ACC112 (cell line): ENCODE data around the gene CTXND1.
"Not testable (repeated sequence)": the region's sequence is repeated elsewhere in the genome, so short reads cannot be mapped to it uniquely, and the experiment has no call there.

Experiments
- H2AFZ ChIP-seq: fragments of 200-600 bp; sonication (generic); one replicate; pipeline ENCODE4 v1.6.0; 2017; ENCODE audit warnings: antibody characterized with exemption, low read length; ENCODE audit not compliant: unreplicated experiment
- H3K27ac ChIP-seq: fragments of 200-600 bp; sonication (generic); 2 replicates; pipeline ENCODE4 v1.5.1; 2014; ENCODE audit warnings: low read depth, mild to moderate bottlenecking, antibody characterized with exemption, low read length, moderate library complexity
- H3K27me3 ChIP-seq: fragments of 200-600 bp; sonication (generic); 2 replicates; pipeline ENCODE4 v1.6.1; 2014; ENCODE audit warnings: mild to moderate bottlenecking, antibody characterized with exemption, low read length, moderate library complexity, mixed read lengths; ENCODE audit not compliant: insufficient read depth
- H3K36me3 ChIP-seq: fragments of 200-600 bp; sonication (generic); 2 replicates; pipeline ENCODE4 v1.6.1; 2016; ENCODE audit warnings: mild to moderate bottlenecking, antibody characterized with exemption, low read length, moderate library complexity, mixed read lengths; ENCODE audit not compliant: insufficient read depth
- H3K4me1 ChIP-seq: fragments of 200-600 bp; sonication (generic); one replicate; pipeline ENCODE4 v1.6.1; 2016; ENCODE audit warnings: low read length, mixed read lengths; ENCODE audit not compliant: insufficient read depth, unreplicated experiment, control insufficient read depth
- H3K4me3 ChIP-seq: fragments of 200-600 bp; sonication (generic); 2 replicates; pipeline ENCODE4 v1.5.1; 2014; ENCODE audit warnings: mild to moderate bottlenecking, low read depth, low read length
- H3K79me2 ChIP-seq: fragments of 200-600 bp; sonication (generic); one replicate; pipeline ENCODE4 v1.6.0; 2016; ENCODE audit warnings: low read length; ENCODE audit not compliant: control insufficient read depth, unreplicated experiment, insufficient read depth

CTXND1 gene

GRCh38 chr15:80161468-80162016 lies 90.5 kb downstream of the CTXND1 start:
- Histone ChIP-seq H3K4me3 (no peak overlapping the region), H3K4me1 (peaks cover 25% of the 10 kb centered on the region), H3K27ac (peak overlapping the region; percentile 69), H3K36me3 (peaks cover 26% of the 10 kb centered on the region), H2AFZ (no peak overlapping the region), H3K27me3 (no peaks in the 10 kb centered on the region), H3K79me2 (no peaks in the 10 kb centered on the region)

- H3K4me3 ChIP-seq: no peak overlapping the region
- H2AFZ ChIP-seq: no peak overlapping the region
- H3K79me2 ChIP-seq: no peaks in the 10 kb centered on the region
- peaks cover 26% of the 10 kb centered on the region for H3K36me3 ChIP-seq
- H3K27ac ChIP-seq: peak overlapping the region; percentile 69
- H3K27me3 ChIP-seq: no peaks in the 10 kb centered on the region
- H3K4me1 ChIP-seq: peaks cover 25% of the 10 kb centered on the region
Measured at GRCh38 chr15:80160570-80161156, 91.3 kb downstream of the CTXND1 start.

- H3K27ac ChIP-seq: peak overlapping the region; percentile 69
- no peaks in the 10 kb centered on the region for H3K27me3 ChIP-seq
- H3K36me3 ChIP-seq: peaks cover 26% of the 10 kb centered on the region
- no peak overlapping the region for H2AFZ ChIP-seq
- peaks cover 25% of the 10 kb centered on the region for H3K4me1 ChIP-seq
- no peaks in the 10 kb centered on the region for H3K79me2 ChIP-seq
- H3K4me3 ChIP-seq: no peak overlapping the region
Measured at GRCh38 chr15:80159811-80160569, 92.0 kb downstream of the CTXND1 start.

GRCh38 chr15:80159301-80159700 lies 92.7 kb downstream of the CTXND1 start:
- Histone ChIP-seq H3K4me1 (peaks cover 29% of the 10 kb centered on the region), H2AFZ (no peak overlapping the region), H3K36me3 (peaks cover 21% of the 10 kb centered on the region), H3K27ac (0 out of 2 replicates have a peak overlapping the region, but pooled peaks have one; percentile 69), H3K27me3 (no peaks in the 10 kb centered on the region), H3K79me2 (no peaks in the 10 kb centered on the region), H3K4me3 (no peak overlapping the region)

GRCh38 chr15:80157215-80157614 lies 94.8 kb downstream of the CTXND1 start:
- Histone ChIP-seq H3K4me1 (peaks cover 38% of the 10 kb centered on the region), H3K27me3 (no peaks in the 10 kb centered on the region), H3K79me2 (no peaks in the 10 kb centered on the region), H3K4me3 (no peak overlapping the region), H3K27ac (no peak overlapping the region), H2AFZ (no peak overlapping the region), H3K36me3 (peaks cover 6% of the 10 kb centered on the region; the same call in 1 of the 2 replicates)

GRCh38 chr15:80156176-80156720 lies 95.8 kb downstream of the CTXND1 start:
- peaks cover 33% of the 10 kb centered on the region for H3K4me1 ChIP-seq
- H3K27me3 ChIP-seq: no peaks in the 10 kb centered on the region
- H3K79me2 ChIP-seq: no peaks in the 10 kb centered on the region
- H3K27ac ChIP-seq: no peak overlapping the region
- H2AFZ ChIP-seq: no peak overlapping the region
- H3K4me3 ChIP-seq: no peak overlapping the region
- no peaks in the 10 kb centered on the region for H3K36me3 ChIP-seq

GRCh38 chr15:80155378-80156175 lies 96.4 kb downstream of the CTXND1 start:
- not testable (repeated sequence) for H3K27me3 ChIP-seq, H3K4me3 ChIP-seq, H2AFZ ChIP-seq, H3K79me2 ChIP-seq, H3K27ac ChIP-seq, H3K36me3 ChIP-seq
- H3K4me1 ChIP-seq: peaks cover 26% of the 10 kb centered on the region

- no peaks in the 10 kb centered on the region for H3K27me3 ChIP-seq
- peaks cover 20% of the 10 kb centered on the region for H3K4me1 ChIP-seq
- H3K4me3 ChIP-seq: no peak overlapping the region
- H2AFZ ChIP-seq: no peak overlapping the region
- H3K36me3 ChIP-seq: no peaks in the 10 kb centered on the region
- no peaks in the 10 kb centered on the region for H3K79me2 ChIP-seq
- H3K27ac ChIP-seq: no peak overlapping the region
Measured at GRCh38 chr15:80155001-80155377, 97.0 kb downstream of the CTXND1 start.

GRCh38 chr15:80154336-80154735 lies 97.7 kb downstream of the CTXND1 start:
- Histone ChIP-seq H2AFZ (no peak overlapping the region), H3K79me2 (no peaks in the 10 kb centered on the region), H3K36me3 (no peaks in the 10 kb centered on the region), H3K4me1 (peaks cover 14% of the 10 kb centered on the region), H3K27ac (no peak overlapping the region), H3K27me3 (no peaks in the 10 kb centered on the region), H3K4me3 (peak overlapping the region; percentile 94; the same call in 1 of the 2 replicates)

- no peaks in the 10 kb centered on the region for H3K36me3 ChIP-seq
- no peaks in the 10 kb centered on the region for H3K79me2 ChIP-seq
- H3K27me3 ChIP-seq: no peaks in the 10 kb centered on the region
- H2AFZ ChIP-seq: no peak overlapping the region
- peaks cover 13% of the 10 kb centered on the region for H3K4me1 ChIP-seq
- H3K4me3 ChIP-seq: peak overlapping the region; percentile 94
- peak overlapping the region; percentile 5; the same call in 1 of the 2 replicates for H3K27ac ChIP-seq
Measured at GRCh38 chr15:80153900-80154299, 98.1 kb downstream of the CTXND1 start.
